Spleen (tissue), 7 donors: ENCODE results near the gene WFDC5.

Source experiments
- POLR2A ChIP-seq, 3 donors: fragments of 450-650 bp; IDR thresholded peaks; one replicate each; pipeline ENCODE4 v1.5.1; 2017; ENCODE audit warnings: antibody characterized with exemption in 3 of 3, mild to moderate bottlenecking in 1 of 3
- POLR2AphosphoS5 ChIP-seq, 3 donors: sonication (generic); formaldehyde crosslinking; IDR thresholded peaks; one replicate each; pipeline ENCODE4 v1.5.1; 2017; ENCODE audit warnings: antibody characterized with exemption in 3 of 3
- TF ChIP-seq, protein P1 (sequence below), 11 experiments: fragments of 200-600 bp in 7 of 11; fragments of 450-650 bp in 4 of 11; sonication (generic) in 4 of 11; IDR thresholded peaks in 8 of 11; conservative IDR thresholded peaks in 3 of 11; 1 replicate in 7 of 11; 2 replicates in 4 of 11; pipeline versions ENCODE4 v1.4.0 to v1.8.0; 2016 to 2021; ENCODE audit warnings: antibody characterized with exemption in 11 of 11, inconsistent platforms in 4 of 11, mild to moderate bottlenecking in 1 of 11
- donor health status: DM: no; HTN: no; CAD: no; lungs with moderate emphysema.
- donor health status: DM: no; HTN: no; CAD: no.
- donor health status: DM: no; HTN: no; CAD: no.

DNA sequence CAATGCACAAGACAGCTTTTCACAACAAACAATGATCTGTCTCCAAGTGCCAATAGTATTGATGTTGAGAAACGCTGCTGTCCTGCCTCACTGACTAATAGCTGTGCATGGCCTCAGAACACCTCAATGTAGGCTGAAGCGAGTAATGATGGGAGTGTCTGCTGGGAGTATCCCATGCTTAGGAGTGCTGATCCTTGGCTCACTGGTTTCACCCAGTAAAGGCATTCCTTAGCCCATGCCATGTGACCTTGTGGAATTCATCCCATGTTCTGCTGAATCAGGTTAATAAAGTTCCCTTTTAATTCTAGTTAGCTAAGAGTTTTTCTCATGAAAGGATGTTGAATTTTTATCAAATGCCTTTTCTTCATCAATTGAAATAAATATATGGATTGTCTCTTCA lies 13.1 kb upstream of the WFDC5 start:
- TF ChIP-seq, protein P1, sequence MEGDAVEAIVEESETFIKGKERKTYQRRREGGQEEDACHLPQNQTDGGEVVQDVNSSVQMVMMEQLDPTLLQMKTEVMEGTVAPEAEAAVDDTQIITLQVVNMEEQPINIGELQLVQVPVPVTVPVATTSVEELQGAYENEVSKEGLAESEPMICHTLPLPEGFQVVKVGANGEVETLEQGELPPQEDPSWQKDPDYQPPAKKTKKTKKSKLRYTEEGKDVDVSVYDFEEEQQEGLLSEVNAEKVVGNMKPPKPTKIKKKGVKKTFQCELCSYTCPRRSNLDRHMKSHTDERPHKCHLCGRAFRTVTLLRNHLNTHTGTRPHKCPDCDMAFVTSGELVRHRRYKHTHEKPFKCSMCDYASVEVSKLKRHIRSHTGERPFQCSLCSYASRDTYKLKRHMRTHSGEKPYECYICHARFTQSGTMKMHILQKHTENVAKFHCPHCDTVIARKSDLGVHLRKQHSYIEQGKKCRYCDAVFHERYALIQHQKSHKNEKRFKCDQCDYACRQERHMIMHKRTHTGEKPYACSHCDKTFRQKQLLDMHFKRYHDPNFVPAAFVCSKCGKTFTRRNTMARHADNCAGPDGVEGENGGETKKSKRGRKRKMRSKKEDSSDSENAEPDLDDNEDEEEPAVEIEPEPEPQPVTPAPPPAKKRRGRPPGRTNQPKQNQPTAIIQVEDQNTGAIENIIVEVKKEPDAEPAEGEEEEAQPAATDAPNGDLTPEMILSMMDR (IDR thresholded peaks at IDR 0.05 in 8 of 11, conservative IDR thresholded peaks at IDR 0.05 in 3 of 11): no peak
- TF ChIP-seq POLR2AphosphoS5 (IDR thresholded peaks at IDR 0.05) (no peak), POLR2A (IDR thresholded peaks at IDR 0.05) (no peak)
